Fibroblast of lung (primary cell): ENCODE data around the gene CMSS1.
A peak's percentile ranks its signal among the peaks of the same experiment; 100 is the strongest.

Source experiments
- CTCF ChIP-seq, 2 donors: IDR thresholded peaks in 1 of 2; conservative IDR thresholded peaks in 1 of 2; 1 replicate in 1 of 2; 2 replicates in 1 of 2; pipeline ENCODE4 v1.5.1; 2011 to 2012; ENCODE audit warnings: low read length in 2 of 2, control low read depth in 1 of 2, inconsistent platforms in 1 of 2, low read depth in 1 of 2, mild to moderate bottlenecking in 1 of 2
- EZH2 ChIP-seq: IDR thresholded peaks from 2 replicates; pipeline ENCODE4 v1.5.1; 2012; ENCODE audit warnings: low read length, control low read depth, mild to moderate bottlenecking; ENCODE audit errors: missing control alignments

GRCh38 chr3:100089812-100090668 lies 272.4 kb downstream of the CMSS1 start:
- TF ChIP-seq CTCF (conservative IDR thresholded peaks at IDR 0.05 in 1 of 2, IDR thresholded peaks at IDR 0.05 in 1 of 2; ENCODE audit: low read depth in 1 of 2, low read length in 2 of 2) = peak; percentile 58 to 68
- no peak for TF ChIP-seq EZH2
